Right cardiac atrium (tissue), 5 donors: ENCODE data around the gene ARGLU1. TPM values are rescaled to one million over a fixed set of nuclear protein-coding genes. Genes with fewer than 3 reads are reported as not detected.

Experiments
- ATAC-seq, 2 donors: fragments of 200-7000 bp; cut with Tn5 transposase; one replicate each; pipeline versions ENCODE4 v1.8.0 to v1.9.1; 2020; ENCODE audit warnings: moderate library complexity in 2 of 2, mild to moderate bottlenecking in 1 of 2
- DNase-seq, 3 donors: peaks; one replicate each; pipeline ENCODE4 v3.0.0-alpha.2; 2020
- H3K27ac ChIP-seq: one replicate; pipeline ENCODE4 v1.5.1; 2013; ENCODE audit warnings: mild to moderate bottlenecking, low read length, control low read depth, moderate library complexity
- H3K27me3 ChIP-seq: one replicate; pipeline ENCODE4 v1.6.1; 2013; ENCODE audit not compliant: control insufficient read depth, insufficient read depth
- H3K4me1 ChIP-seq: one replicate; pipeline ENCODE4 v1.6.1; 2013; ENCODE audit warnings: low read length; ENCODE audit not compliant: control insufficient read depth, insufficient read depth
- H3K4me3 ChIP-seq: one replicate; pipeline ENCODE4 v1.5.1; 2013; ENCODE audit warnings: low read length, control low read depth
- H3K9me3 ChIP-seq: one replicate; pipeline ENCODE4 v1.6.1; 2013; ENCODE audit warnings: low read length; ENCODE audit not compliant: control insufficient read depth
- WGBS: extraction: QIAGEN DNeasy Blood & Tissue Kit; methylation state at CpG from one replicate; pipeline ENCODE4 v1.1.7; 2013; 5-methylcytosine and 5-hydroxymethylcytosine counted together
- intact Hi-C, 4 donors: fragments of 100-400 bp; cut with DNase I; formaldehyde crosslinking; loops; one replicate each; pipeline versions ENCODE4 v1.11.0 to v1.14.0; 2022 to 2023
- polyA plus RNA-seq: library from polyadenylated mRNA; stranded (reverse); fragments of 200-250 nt; gene quantifications from one replicate; pipeline ENCODE4 v1.2.3, GENCODE V29; 2013
- total RNA-seq, 4 donors: library from RNA; stranded (reverse); fragmentation: NEBNext Ultra II Directional; extraction: Animal tissue kit (Norgen Biotek cat#: 25700); gene quantifications; one replicate each; pipeline ENCODE4 v1.2.1, GENCODE V29; 2021
- donor health status: healthy with polysubstance abuse.
- donor health status: DM: no; HTN: yes; CAD: no.
- donor health status: DM: no; HTN: no; CAD: no.
- donor health status: DM: no; HTN: yes; CAD: no; lungs with severe emphysema.
- donor health status: DM: yes; HTN: yes; CAD: no.

The ARGLU1 gene
- total and polyA plus RNA-seq, 5 donors: 44.2 to 63.0 (median 48.7) TPM

DNA sequence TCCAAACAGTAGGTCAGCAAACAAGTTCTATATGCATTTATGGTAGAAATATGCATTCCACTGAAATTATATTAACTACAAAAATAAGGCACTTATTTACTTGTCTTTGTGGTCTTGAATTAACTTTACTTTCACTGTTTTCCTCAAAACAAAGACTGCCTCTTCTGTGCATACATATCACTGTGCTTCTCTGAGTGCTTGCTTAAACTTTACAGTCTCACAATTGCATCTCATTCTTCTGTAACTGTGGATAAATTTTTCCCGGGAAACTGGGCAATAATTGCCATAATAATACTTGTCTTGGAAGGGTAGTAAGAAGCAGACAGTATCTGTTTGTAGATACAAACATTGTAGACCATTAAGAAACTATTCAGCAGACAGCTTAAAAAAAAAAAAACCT lies 70.9 kb downstream of the ARGLU1 start:
- no peaks in the 10 kb centered on the region for H3K27me3 ChIP-seq
- no peak overlapping the region for H3K4me3 ChIP-seq
- H3K4me1 ChIP-seq: peaks cover 2% of the 10 kb centered on the region
- 31% methylated on average over 1 of the region's 1 CpG for WGBS
- no peaks in the 10 kb centered on the region for H3K9me3 ChIP-seq
- no peak for DNase-seq
- intact Hi-C loops: loop anchor here in 1 of 4 donors (10.0 kb wide), 1 partner anchor 392 kb away; no protein-coding TSS in a partner anchor
- H3K27ac ChIP-seq: no peak overlapping the region
- no peak for ATAC-seq

- H3K4me3 ChIP-seq: no peak overlapping the region
- H3K27me3 ChIP-seq: no peaks in the 10 kb centered on the region
- H3K27ac ChIP-seq: peak overlapping the region; percentile 72
- H3K4me1 ChIP-seq: peaks cover 2% of the 10 kb centered on the region
- intact Hi-C loops: loop anchor here in 1 of 4 donors (10.0 kb wide), 1 partner anchor 392 kb away; no protein-coding TSS in a partner anchor
- DNase-seq (no peak), ATAC-seq (peak; percentile 75 to 88)
- 58% methylated on average over 6 of the region's 6 CpGs for WGBS
- no peaks in the 10 kb centered on the region for H3K9me3 ChIP-seq
These were observed 71.6 kb downstream of the ARGLU1 start for GRCh38 chr13:106496072-106496997.

DNA sequence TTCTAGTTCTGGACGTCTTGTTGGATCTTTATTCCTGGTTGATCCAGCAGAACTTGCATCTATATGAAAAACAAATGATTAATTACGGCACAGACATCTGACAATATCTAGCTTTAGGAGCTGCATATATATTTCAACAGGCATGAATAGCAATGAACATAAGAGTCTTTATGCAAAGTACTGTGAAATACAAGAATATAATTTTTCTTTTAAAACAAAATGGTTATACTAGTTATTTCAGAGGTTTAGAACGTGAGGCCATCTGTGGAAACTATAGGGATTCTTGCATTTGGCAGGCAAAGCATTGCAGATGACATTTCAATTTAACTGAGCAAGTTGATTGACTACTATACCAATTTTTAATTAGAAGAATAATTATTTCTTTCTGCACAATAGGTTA lies 73.0 kb downstream of the ARGLU1 start:
- H3K27me3 ChIP-seq: no peaks in the 10 kb centered on the region
- ATAC-seq (no peak), DNase-seq (no peak)
- no peak overlapping the region for H3K4me3 ChIP-seq
- H3K27ac ChIP-seq: no peak overlapping the region
- no peaks in the 10 kb centered on the region for H3K9me3 ChIP-seq
- peaks cover 2% of the 10 kb centered on the region for H3K4me1 ChIP-seq
- 84% methylated on average over 3 of the region's 3 CpGs for WGBS
- intact Hi-C loops: loop anchor here in 1 of 4 donors (10.0 kb wide), 1 partner anchor 390 kb away; no protein-coding TSS in a partner anchor

DNA sequence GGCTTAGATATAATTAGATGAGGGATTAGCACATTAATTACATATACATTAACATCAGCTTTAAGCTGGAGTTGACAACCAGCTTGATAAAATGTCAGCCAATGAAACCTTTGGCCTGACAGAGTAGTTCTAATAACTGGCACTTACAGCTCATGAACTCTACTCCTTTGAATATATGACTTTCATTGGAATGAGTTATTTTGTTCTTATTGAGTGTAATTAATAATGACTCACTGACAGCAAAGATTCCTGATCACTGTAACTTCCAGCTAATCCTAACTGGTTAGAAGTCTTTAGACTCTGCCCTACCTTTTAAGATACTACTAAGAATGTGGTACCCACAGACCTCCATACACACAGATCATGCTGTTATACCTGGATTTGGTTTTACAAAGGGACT lies 73.4 kb downstream of the ARGLU1 start:
- intact Hi-C loops: loop anchor here in 1 of 4 donors (10.0 kb wide), 1 partner anchor 390 kb away; no protein-coding TSS in a partner anchor

DNA sequence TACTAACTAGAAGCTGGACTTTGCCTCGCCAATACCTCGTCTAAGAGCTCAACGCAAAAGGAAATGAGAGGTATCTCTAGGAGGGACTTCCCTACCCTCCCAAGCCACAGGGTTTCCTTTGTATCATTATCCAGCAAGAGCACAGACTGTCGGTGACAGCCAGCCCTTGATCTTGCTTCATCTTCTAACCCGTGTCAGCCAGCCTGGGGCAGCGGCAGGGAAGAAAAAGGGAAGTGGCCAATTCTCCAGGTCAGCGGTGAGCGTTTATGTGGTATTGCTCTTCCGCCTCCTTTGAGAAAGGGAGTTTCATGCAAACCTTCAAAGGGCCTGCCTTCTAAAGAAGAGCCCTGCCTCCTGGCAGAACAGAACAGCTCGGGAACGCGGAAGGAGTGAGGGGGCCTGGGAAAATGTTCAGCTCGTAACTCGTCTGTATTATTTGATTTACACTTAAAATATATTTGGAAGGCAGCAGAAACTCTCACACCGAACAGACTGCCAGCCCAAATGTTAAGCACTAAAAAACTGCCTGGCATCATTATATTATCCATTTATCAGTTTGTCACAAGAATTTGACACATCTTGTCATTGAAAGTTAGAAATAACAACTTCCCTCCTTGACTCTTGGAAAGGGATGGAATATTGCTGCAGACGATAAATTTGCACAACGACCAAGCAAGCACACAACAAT lies 74.3 kb downstream of the ARGLU1 start:
- H3K4me1 ChIP-seq: peaks cover 2% of the 10 kb centered on the region

More for the DNA sequence above, 73.4 kb downstream of the ARGLU1 start:
- Histone ChIP-seq H3K27me3 (no peaks in the 10 kb centered on the region), H3K9me3 (no peaks in the 10 kb centered on the region), H3K4me3 (no peak overlapping the region), H3K27ac (no peak overlapping the region), H3K4me1 (peaks cover 2% of the 10 kb centered on the region)
- DNase-seq (no peak), ATAC-seq (no peak)

DNA sequence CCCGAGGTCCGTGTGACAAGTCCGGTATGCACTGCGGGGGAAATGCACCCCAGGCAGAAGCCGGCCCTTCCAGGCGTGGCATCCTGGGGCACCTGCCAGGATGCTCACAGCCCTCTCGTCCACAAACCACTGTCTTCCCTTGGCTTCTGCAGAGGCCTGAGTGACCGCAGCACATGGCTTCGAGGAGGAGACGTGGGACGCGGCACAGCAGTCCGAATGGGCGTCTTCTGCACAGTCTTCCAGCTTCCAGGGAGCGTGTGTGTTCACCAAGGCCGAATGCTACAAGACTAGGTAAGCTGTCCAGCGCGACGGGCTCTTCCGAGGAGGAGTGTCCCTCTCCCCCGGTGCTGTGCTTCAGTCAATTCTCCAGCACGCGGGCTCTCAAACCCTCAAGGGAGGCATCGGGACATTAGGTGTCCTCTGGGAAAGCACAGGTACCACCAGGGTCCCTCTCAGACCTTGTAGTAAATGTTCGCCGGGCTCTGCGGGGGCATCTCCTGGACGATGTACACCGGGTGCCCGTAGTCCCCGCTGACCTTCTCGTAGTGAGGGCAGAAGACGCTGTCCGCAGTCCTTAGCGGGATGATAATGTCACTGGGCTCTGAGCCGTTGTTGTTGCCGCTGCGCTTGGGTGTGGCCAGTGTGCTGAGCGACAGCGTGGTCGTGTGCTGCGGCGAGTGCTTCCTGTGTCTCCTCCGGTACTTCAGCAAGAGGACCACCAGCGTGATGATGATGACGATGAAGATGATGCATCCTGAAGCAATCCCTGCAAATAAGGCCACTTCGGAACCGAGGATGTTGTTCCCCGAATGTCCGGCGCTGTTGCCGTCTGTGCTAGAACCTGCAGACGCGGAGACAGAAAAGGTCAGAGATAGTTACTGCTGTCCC lies 75.1 kb downstream of the ARGLU1 start:
- peaks cover 2% of the 10 kb centered on the region for H3K4me1 ChIP-seq
- no peaks in the 10 kb centered on the region for H3K9me3 ChIP-seq
- 81% methylated on average over 54 of the region's 54 CpGs for WGBS
- DNase-seq (no peak), ATAC-seq (no peak)
- no peaks in the 10 kb centered on the region for H3K27me3 ChIP-seq
- intact Hi-C loops: loop anchor here in 1 of 4 donors (10.0 kb wide), 1 partner anchor 388 kb away; no protein-coding TSS in a partner anchor
- no peak overlapping the region for H3K27ac ChIP-seq
- no peak overlapping the region for H3K4me3 ChIP-seq

More for the DNA sequence above, 74.3 kb downstream of the ARGLU1 start:
- intact Hi-C loops: loop anchor here in 1 of 4 donors (10.0 kb wide), 1 partner anchor 389 kb away; no protein-coding TSS in a partner anchor
- no peak overlapping the region for H3K4me3 ChIP-seq
- no peaks in the 10 kb centered on the region for H3K27me3 ChIP-seq
- ATAC-seq (no peak), DNase-seq (no peak)
- WGBS: 70% methylated on average over 17 of the region's 17 CpGs
- H3K27ac ChIP-seq: no peak overlapping the region
- no peaks in the 10 kb centered on the region for H3K9me3 ChIP-seq

DNA sequence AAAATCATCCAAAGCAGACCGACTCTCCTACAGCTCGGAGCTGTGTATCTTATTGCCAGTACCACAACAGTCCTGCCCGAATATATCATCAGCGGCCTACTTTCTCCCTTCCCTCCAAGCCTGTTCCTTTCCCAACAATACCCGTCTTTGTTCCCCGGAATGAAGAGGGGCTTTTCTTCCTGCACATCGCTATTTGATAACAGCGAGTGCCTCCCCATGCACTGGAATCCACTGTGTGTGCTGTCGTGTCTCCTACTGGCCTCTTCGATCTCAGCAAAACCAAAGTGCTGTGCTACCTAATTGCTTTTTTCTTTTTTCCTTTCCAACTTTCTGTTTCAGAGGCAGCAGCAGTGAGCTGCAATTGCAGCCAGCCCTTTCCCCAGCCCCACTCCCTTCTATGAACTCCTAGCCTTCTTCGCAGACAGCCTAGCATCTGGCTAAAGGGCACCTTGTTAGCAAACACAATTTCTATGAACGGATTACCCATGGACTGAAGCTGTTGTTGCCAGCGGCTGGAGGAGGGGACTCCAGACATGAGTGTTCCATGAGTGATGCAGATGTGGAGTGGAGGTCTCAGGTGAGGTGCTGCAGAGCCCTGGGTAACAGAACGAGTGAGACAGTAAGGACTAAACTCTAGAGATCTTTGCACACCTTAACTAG lies 75.9 kb downstream of the ARGLU1 start:
- H3K4me1 ChIP-seq: peaks cover 2% of the 10 kb centered on the region
- H3K27ac ChIP-seq: no peak overlapping the region
- no peak overlapping the region for H3K4me3 ChIP-seq
- H3K27me3 ChIP-seq: no peaks in the 10 kb centered on the region
- H3K9me3 ChIP-seq: no peaks in the 10 kb centered on the region
- DNase-seq (no peak), ATAC-seq (no peak)
- intact Hi-C loops: loop anchor here in 1 of 4 donors (10.0 kb wide), 1 partner anchor 387 kb away; no protein-coding TSS in a partner anchor
- WGBS: 53% methylated on average over 14 of the region's 14 CpGs

Other genes starting within 250 kb of the ARGLU1 start
- 10 to 100 TPM in 3 of 4 donors, 1 to 10 TPM in 1; 9.6 to 19.4 (median 14.6) TPM for gene EFNB2, start 32.5 kb downstream of the ARGLU1 start, total RNA-seq
- 10.7 TPM for gene EFNB2, start 32.5 kb downstream of the ARGLU1 start, polyA plus RNA-seq